ENCODE results near the gene ADAMTSL1.

Gene ADAMTSL1

DNA sequence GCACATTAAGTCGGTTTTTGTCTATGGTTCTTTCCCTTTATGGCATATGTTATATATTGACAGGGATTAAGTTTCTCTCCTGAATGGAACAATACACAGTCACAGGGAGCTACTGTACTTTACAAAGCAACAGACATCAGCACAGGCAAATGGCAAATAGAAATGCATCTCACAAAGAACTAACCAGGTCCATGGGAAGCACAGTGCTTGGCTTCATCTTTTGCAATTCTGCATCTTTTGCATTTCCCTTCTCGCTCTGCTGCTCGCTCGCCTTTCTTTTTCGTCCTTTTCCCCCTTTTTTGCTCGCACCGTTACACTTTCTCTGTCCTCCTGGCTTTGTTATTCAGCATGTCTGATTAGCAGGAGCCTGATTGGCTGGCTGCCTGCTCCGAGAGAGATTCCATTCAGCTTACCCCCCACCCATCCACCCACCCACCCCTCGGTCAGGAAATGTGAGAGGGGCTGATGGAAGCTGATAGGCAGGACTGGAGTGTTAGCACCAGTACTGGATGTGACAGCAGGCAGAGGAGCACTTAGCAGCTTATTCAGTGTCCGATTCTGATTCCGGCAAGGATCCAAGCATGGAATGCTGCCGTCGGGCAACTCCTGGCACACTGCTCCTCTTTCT is at the start of gene ADAMTSL1 (continued):
- TF ChIP-seq, protein P1, sequence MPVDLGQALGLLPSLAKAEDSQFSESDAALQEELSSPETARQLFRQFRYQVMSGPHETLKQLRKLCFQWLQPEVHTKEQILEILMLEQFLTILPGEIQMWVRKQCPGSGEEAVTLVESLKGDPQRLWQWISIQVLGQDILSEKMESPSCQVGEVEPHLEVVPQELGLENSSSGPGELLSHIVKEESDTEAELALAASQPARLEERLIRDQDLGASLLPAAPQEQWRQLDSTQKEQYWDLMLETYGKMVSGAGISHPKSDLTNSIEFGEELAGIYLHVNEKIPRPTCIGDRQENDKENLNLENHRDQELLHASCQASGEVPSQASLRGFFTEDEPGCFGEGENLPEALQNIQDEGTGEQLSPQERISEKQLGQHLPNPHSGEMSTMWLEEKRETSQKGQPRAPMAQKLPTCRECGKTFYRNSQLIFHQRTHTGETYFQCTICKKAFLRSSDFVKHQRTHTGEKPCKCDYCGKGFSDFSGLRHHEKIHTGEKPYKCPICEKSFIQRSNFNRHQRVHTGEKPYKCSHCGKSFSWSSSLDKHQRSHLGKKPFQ (tag by site-specific recombination; IDR thresholded peaks at IDR 0.05), result no peak
- TF ChIP-seq, protein P2, sequence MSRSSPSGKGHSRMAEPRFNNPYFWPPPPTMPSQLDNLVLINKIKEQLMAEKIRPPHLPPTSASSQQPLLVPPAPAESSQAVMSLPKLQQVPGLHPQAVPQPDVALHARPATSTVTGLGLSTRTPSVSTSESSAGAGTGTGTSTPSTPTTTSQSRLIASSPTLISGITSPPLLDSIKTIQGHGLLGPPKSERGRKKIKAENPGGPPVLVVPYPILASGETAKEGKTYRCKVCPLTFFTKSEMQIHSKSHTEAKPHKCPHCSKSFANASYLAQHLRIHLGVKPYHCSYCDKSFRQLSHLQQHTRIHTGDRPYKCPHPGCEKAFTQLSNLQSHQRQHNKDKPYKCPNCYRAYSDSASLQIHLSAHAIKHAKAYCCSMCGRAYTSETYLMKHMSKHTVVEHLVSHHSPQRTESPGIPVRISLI (tag by site-specific recombination; IDR thresholded peaks at IDR 0.05), result no peak
- TF ChIP-seq, protein P3, sequence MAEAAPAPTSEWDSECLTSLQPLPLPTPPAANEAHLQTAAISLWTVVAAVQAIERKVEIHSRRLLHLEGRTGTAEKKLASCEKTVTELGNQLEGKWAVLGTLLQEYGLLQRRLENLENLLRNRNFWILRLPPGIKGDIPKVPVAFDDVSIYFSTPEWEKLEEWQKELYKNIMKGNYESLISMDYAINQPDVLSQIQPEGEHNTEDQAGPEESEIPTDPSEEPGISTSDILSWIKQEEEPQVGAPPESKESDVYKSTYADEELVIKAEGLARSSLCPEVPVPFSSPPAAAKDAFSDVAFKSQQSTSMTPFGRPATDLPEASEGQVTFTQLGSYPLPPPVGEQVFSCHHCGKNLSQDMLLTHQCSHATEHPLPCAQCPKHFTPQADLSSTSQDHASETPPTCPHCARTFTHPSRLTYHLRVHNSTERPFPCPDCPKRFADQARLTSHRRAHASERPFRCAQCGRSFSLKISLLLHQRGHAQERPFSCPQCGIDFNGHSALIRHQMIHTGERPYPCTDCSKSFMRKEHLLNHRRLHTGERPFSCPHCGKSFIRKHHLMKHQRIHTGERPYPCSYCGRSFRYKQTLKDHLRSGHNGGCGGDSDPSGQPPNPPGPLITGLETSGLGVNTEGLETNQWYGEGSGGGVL (tag by site-specific recombination; IDR thresholded peaks at IDR 0.05), result peak; percentile 41; the same call in 1 of the 2 replicates
- no peak for TF ChIP-seq ZNF701 (tag by site-specific recombination; IDR thresholded peaks at IDR 0.05)
- no peak for TF ChIP-seq ZNF2 (tag by site-specific recombination; IDR thresholded peaks at IDR 0.05)
- no peak for TF ChIP-seq ZNF19 (tag by site-specific recombination; IDR thresholded peaks at IDR 0.05; ENCODE audit: low read depth)
- TF ChIP-seq ZNF549 (tag by site-specific recombination; IDR thresholded peaks at IDR 0.05), result no peak
- TF ChIP-seq ZNF239 (tag by site-specific recombination; IDR thresholded peaks at IDR 0.05), result no peak
- TF ChIP-seq, protein P4, sequence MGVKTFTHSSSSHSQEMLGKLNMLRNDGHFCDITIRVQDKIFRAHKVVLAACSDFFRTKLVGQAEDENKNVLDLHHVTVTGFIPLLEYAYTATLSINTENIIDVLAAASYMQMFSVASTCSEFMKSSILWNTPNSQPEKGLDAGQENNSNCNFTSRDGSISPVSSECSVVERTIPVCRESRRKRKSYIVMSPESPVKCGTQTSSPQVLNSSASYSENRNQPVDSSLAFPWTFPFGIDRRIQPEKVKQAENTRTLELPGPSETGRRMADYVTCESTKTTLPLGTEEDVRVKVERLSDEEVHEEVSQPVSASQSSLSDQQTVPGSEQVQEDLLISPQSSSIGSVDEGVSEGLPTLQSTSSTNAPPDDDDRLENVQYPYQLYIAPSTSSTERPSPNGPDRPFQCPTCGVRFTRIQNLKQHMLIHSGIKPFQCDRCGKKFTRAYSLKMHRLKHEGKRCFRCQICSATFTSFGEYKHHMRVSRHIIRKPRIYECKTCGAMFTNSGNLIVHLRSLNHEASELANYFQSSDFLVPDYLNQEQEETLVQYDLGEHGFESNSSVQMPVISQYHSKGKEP (tag by site-specific recombination; IDR thresholded peaks at IDR 0.05), result peak; percentile 36; the same call in 1 of the 2 replicates
- peak; percentile 55; the same call in 1 of the 2 replicates for TF ChIP-seq PRDM1 (tag by site-specific recombination; IDR thresholded peaks at IDR 0.05)

DNA sequence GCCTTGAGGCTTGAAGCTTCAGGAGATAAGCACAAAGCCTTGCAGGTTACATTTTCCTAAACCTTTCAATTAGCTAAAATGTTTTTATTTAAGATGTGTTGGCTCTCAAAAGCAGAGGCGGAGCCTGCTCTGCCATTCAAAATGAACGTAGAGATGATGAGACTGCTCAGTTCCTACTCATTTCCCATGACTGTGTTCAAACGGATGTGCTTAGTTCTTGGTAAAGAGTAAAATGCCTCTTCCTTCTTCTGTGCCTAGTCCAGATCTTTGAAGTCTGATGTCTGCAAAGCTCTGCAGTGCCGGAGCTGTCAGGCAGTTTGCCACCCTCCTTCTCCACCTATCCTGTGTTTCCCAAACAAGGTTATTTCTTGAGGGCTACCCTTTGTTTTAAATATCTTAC is 46.3 kb upstream of the ADAMTSL1 start:
- Histone ChIP-seq H3K27ac (ENCODE audit: extremely low read depth, low read depth, low read length) (no peak overlapping the region), H3K4me3 (ENCODE audit: low read depth, low read length) (no peak overlapping the region), H3K9me3 (ENCODE audit: control insufficient read depth, insufficient read depth, low read depth, low read length) (no peaks in the 10 kb centered on the region), H3K4me1 (ENCODE audit: control insufficient read depth, insufficient read depth, low read length) (peaks cover 2% of the 10 kb centered on the region), H3K36me3 (ENCODE audit: control insufficient read depth in 2 of 2, insufficient read depth in 1 of 2, low read length in 2 of 2) (no peaks in the 10 kb centered on the region)
- ChIA-PET CTCF (interaction anchor here (3.6 kb wide), 1 partner anchor 15 kb away, joined by 23 read pairs; no protein-coding TSS in a partner anchor), POLR2A (no interaction called here)
- TF ChIP-seq SCRT1 (tag by site-specific recombination; IDR thresholded peaks at IDR 0.05; ENCODE audit: borderline replicate concordance) (no peak), ZNF747 (tag by site-specific recombination; IDR thresholded peaks at IDR 0.05) (no peak), ZSCAN23 (tag by site-specific recombination; IDR thresholded peaks at IDR 0.05) (no peak), ZNF530 (tag by site-specific recombination; IDR thresholded peaks at IDR 0.05; ENCODE audit: low read depth) (no peak), ZNF585B (tag by site-specific recombination; IDR thresholded peaks at IDR 0.05) (no peak), ZNF10 (tag by site-specific recombination; IDR thresholded peaks at IDR 0.05) (no peak), ZNF510 (tag by site-specific recombination; IDR thresholded peaks at IDR 0.05; ENCODE audit: insufficient replicate concordance) (no peak), WT1 (tag by site-specific recombination; IDR thresholded peaks at IDR 0.05) (no peak), MZF1 (tag by site-specific recombination; IDR thresholded peaks at IDR 0.05; ENCODE audit: borderline replicate concordance) (no peak), ZNF548 (tag by site-specific recombination; IDR thresholded peaks at IDR 0.05) (no peak)
- TF ChIP-seq, protein P5, sequence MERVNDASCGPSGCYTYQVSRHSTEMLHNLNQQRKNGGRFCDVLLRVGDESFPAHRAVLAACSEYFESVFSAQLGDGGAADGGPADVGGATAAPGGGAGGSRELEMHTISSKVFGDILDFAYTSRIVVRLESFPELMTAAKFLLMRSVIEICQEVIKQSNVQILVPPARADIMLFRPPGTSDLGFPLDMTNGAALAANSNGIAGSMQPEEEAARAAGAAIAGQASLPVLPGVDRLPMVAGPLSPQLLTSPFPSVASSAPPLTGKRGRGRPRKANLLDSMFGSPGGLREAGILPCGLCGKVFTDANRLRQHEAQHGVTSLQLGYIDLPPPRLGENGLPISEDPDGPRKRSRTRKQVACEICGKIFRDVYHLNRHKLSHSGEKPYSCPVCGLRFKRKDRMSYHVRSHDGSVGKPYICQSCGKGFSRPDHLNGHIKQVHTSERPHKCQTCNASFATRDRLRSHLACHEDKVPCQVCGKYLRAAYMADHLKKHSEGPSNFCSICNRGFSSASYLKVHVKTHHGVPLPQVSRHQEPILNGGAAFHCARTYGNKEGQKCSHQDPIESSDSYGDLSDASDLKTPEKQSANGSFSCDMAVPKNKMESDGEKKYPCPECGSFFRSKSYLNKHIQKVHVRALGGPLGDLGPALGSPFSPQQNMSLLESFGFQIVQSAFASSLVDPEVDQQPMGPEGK (tag by site-specific recombination; IDR thresholded peaks at IDR 0.05), result no peak
